Measurements from ENCODE around the gene CTDSP1.

The CTDSP1 gene, protein sequence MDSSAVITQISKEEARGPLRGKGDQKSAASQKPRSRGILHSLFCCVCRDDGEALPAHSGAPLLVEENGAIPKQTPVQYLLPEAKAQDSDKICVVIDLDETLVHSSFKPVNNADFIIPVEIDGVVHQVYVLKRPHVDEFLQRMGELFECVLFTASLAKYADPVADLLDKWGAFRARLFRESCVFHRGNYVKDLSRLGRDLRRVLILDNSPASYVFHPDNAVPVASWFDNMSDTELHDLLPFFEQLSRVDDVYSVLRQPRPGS

DNA sequence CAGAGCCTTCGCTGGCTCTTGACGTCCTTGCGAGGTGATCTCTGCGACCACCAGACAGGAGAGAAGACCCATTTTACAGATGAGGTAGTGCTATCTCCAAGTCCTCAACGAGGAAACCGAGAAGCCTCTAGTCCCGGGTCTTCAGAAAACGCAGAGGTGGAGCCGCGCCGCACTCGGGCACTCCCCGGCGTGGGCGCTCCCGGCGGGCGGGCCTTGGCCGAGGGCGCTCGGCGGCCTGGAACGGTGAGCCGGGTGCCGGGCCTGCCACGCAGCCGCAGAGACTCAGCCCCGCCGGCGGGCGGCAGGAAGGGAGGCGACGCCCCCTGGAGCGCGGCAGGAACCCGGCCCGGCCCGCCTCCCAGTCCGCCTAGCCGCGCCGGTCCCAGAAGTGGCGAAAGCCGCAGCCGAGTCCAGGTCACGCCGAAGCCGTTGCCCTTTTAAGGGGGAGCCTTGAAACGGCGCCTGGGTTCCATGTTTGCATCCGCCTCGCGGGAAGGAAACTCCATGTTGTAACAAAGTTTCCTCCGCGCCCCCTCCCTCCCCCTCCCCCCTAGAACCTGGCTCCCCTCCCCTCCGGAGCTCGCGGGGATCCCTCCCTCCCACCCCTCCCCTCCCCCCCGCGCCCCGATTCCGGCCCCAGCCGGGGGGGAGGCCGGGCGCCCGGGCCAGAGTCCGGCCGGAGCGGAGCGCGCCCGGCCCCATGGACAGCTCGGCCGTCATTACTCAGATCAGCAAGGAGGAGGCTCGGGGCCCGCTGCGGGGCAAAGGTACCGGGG lies at the start of gene CTDSP1:
TSS of gene CTDSP1 (plus strand) at position 478 of the 776 bp plus-strand sequence. CDS start at position 701, 223 bp downstream.
- peak; percentile 90 to 96 for DNase-seq (ENCODE audit: low spot score in 2 of 2)
- H3K9me3 ChIP-seq: no peaks in the 10 kb centered on the region
- H3K4me3 ChIP-seq: peak within 1 kb of the TSS; percentile 68
- peaks cover 34% of the 10 kb centered on the region for H3K36me3 ChIP-seq (replicated peaks)
- in situ Hi-C loops (cut with MboI; ENCODE audit: low sequenced_read_pairs): loop anchor here (10.0 kb wide), 1 partner anchor 245 kb away; no protein-coding TSS in a partner anchor
- no peaks in the 10 kb centered on the region for H3K27me3 ChIP-seq (ENCODE audit: low read depth)
- peaks cover 27% of the 10 kb centered on the region for H3K4me1 ChIP-seq

DNA sequence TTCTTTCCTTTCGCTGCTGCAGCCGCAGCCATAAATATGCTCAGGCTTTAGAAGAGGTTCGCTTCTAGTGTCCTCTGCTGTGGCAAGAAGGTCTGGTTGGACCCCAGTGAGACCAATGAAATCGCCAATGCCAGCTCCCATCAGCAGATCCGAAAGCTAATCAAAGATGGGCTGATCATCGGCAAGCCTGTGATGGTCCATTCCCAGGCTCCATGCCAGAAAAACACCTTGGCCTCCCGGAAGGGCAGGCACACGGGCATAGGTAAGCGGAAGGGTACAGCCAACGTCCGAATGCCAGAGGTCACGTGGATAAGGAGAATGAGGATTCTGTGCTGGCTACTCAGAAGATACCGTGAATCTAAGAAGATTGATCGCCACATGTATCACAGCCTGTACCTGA lies 45.6 kb upstream of the CTDSP1 start:
- Histone ChIP-seq H3K4me1 (no peaks in the 10 kb centered on the region), H3K9me3 (peaks cover 7% of the 10 kb centered on the region), H3K36me3 (replicated peaks) (no peaks in the 10 kb centered on the region), H3K27me3 (ENCODE audit: low read depth) (no peaks in the 10 kb centered on the region), H3K4me3 (no peak overlapping the region)
- no peak for DNase-seq (ENCODE audit: low spot score in 2 of 2)
- in situ Hi-C loops (cut with MboI; ENCODE audit: low sequenced_read_pairs): no loop called here

DNA sequence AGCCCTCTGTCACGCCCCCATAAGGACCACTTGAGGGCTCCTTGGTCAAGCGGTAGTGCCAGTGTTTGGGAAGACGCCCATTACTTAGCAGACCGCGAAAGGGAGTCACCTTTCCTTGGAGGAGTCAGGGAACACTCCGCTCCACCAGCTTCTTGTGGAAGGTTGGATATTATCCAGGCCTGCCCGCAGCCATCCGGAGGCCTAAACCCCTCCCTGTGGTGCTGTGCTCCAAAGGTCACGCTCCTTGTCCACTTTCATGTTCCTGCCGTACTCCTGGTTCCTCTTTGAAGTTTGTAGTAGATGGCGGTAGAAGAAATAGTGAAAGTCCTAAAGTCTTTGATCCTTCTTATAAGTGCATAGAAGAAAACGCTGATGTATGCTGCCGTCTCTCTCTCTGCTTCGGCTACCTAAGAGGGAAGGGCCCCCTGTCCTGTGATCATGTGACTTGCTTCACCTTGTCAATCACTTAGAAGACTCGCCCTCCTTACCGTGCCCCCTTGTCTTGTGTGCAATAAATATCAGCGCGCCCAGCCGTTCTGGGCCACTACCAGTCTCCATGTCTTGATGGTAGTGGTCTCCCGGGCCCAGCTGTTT lies 44.7 kb upstream of the CTDSP1 start:
- Histone ChIP-seq H3K27me3 (ENCODE audit: low read depth) (no peaks in the 10 kb centered on the region), H3K4me3 (no peak overlapping the region), H3K36me3 (replicated peaks) (no peaks in the 10 kb centered on the region), H3K9me3 (peaks cover 7% of the 10 kb centered on the region), H3K4me1 (no peaks in the 10 kb centered on the region)
- DNase-seq (ENCODE audit: low spot score in 2 of 2): no peak
- in situ Hi-C loops (cut with MboI; ENCODE audit: low sequenced_read_pairs): no loop called here

DNA sequence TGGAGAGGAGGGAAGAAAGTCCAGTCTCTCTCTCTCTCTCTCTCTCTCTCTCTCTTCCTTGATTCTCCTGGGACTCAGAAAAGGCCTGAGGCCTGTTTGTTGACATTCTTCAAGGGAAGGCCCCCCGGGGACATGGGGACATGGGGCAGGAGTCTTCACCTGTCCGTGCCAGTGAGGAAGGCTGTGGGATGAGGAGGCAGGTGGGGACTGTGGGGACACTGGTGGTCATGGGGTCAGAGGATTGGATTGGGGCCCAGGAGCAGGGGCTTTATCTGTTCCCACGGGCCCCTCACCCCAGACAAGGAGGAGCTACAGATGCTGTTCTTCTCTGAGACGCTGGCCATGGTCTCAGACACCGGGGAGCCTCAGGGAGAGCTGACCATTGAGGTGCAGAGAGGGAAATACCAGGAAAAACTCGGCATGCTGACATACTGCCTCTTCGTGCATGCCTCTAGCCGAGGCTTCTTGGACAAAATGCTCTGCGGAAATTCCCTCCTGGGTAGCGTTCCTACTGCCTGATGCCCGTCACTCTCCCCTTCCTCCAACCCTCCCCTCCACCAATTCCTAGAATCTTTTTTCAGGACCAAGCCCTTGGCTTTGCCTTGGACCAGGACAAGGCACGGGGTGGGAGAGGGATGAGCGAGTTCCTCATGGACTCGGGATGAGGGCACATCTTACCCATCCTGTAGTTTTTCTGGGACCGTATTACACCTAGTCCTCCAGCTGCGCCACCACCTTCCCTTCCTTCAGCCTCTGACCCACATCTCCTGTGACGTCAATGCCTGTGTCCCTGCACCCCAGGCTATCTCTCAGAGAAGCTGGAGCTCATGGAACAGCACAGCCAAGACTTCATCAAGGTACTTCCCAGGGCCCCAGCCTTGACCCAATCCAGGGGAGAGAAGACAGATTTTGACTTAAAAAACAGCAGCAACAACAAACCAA lies 42.2 kb upstream of the CTDSP1 start:
- Histone ChIP-seq H3K4me3 (no peak overlapping the region), H3K4me1 (peaks cover 6% of the 10 kb centered on the region)

DNA sequence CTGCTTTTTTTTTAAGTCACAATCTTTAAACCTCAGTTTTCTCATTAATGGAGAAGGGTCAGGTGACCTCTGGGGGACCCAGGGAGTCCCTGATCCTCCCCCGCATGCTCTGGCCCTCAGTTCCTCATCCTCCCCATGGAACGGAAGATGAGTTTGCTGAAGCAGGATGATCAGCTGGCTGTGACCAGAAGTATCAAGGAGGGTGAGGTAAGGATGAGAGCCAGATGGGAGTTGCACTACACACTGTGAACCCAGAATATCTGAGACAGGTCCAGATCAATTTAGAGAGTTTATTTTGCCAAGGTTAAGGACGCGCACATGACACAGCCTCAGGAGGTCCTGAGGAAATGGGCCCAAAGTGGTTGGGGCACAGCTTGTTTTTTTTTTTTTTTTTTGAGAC lies 39.2 kb upstream of the CTDSP1 start:
- in situ Hi-C loops (cut with MboI; ENCODE audit: low sequenced_read_pairs): no loop called here
- no peak for DNase-seq (ENCODE audit: low spot score in 2 of 2)
- Histone ChIP-seq H3K4me3 (no peak overlapping the region), H3K27me3 (ENCODE audit: low read depth) (no peaks in the 10 kb centered on the region), H3K4me1 (peaks cover 6% of the 10 kb centered on the region), H3K36me3 (replicated peaks) (no peaks in the 10 kb centered on the region), H3K9me3 (no peaks in the 10 kb centered on the region)

More for the DNA sequence above, 42.2 kb upstream of the CTDSP1 start:
- Histone ChIP-seq H3K27me3 (ENCODE audit: low read depth) (no peaks in the 10 kb centered on the region), H3K9me3 (no peaks in the 10 kb centered on the region), H3K36me3 (replicated peaks) (no peaks in the 10 kb centered on the region)
- no peak for DNase-seq (ENCODE audit: low spot score in 2 of 2)
- in situ Hi-C loops (cut with MboI; ENCODE audit: low sequenced_read_pairs): no loop called here

DNA sequence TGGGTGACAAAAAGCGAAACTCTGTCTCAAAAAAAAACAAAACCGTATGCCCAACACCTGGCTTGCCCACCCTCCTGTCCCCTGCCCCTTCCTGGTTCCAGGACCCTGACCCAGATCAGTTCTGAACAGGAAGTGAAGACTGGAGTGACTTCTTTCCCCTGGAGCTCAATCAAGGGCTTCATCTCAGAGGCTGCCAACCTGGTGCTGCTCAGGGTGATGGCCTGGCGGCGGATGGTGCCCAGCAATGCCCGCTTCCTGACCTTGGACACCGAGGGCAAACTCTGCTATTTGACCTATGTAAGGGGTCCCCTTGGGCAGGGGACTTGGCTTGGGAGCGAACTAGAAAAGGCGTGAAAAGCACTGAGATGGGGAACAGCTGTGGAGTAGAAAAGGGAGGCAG lies 37.1 kb upstream of the CTDSP1 start:
- DNase-seq (ENCODE audit: low spot score in 2 of 2): no peak
- in situ Hi-C loops (cut with MboI; ENCODE audit: low sequenced_read_pairs): no loop called here

DNA sequence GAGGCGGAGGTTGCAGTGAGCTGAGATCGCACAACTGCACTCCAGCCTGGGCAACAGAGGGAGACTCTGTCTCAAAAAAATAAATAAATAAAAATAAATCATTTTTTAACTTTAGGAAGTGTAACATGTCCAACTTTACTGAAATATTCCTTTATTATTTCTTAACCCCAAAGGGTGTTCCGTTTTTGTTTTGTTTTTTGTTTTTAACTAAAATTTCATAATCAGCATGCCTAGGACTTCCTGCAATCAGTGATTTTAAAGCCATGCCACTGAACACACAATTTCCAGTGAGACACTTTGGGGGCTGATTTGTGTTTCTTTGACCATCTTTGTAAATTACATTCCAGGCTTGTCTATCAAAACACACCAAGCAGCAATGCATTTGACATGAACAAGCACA lies 35.9 kb upstream of the CTDSP1 start:
- H3K4me1 ChIP-seq: peaks cover 21% of the 10 kb centered on the region
- in situ Hi-C loops (cut with MboI; ENCODE audit: low sequenced_read_pairs): no loop called here
- no peaks in the 10 kb centered on the region for H3K9me3 ChIP-seq
- H3K36me3 ChIP-seq (replicated peaks): no peaks in the 10 kb centered on the region
- H3K4me3 ChIP-seq: no peak overlapping the region
- no peak for DNase-seq (ENCODE audit: low spot score in 2 of 2)
- H3K27me3 ChIP-seq (ENCODE audit: low read depth): no peaks in the 10 kb centered on the region

More for the DNA sequence above, 37.1 kb upstream of the CTDSP1 start:
- peaks cover 16% of the 10 kb centered on the region for H3K4me1 ChIP-seq
- H3K27me3 ChIP-seq (ENCODE audit: low read depth): no peaks in the 10 kb centered on the region
- H3K36me3 ChIP-seq (replicated peaks): no peaks in the 10 kb centered on the region
- H3K4me3 ChIP-seq: no peak overlapping the region
- H3K9me3 ChIP-seq: no peaks in the 10 kb centered on the region

DNA sequence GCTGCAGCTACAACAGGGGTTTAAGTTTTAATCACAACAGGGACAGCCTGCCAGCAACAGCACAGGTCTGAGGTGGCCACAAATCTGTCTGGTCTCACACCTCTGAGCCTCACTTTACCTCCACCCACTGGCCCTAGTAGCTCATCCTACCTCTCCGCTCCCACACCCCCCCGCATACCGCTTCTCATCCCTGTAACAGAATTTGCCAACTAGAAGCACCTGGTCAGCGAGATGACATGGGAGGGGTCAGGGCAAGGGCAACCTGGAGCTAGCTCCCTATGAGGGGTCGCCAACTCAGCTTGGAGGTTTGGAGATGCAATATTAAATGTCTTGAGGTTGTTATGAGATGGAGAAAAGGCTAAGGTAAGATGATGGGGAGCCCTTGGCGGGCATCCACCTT lies 35.5 kb upstream of the CTDSP1 start:
- in situ Hi-C loops (cut with MboI; ENCODE audit: low sequenced_read_pairs): no loop called here
- Histone ChIP-seq H3K27me3 (ENCODE audit: low read depth) (no peaks in the 10 kb centered on the region), H3K9me3 (no peaks in the 10 kb centered on the region), H3K4me3 (no peak overlapping the region), H3K36me3 (replicated peaks) (no peaks in the 10 kb centered on the region), H3K4me1 (peaks cover 21% of the 10 kb centered on the region)
- no peak for DNase-seq (ENCODE audit: low spot score in 2 of 2)

DNA sequence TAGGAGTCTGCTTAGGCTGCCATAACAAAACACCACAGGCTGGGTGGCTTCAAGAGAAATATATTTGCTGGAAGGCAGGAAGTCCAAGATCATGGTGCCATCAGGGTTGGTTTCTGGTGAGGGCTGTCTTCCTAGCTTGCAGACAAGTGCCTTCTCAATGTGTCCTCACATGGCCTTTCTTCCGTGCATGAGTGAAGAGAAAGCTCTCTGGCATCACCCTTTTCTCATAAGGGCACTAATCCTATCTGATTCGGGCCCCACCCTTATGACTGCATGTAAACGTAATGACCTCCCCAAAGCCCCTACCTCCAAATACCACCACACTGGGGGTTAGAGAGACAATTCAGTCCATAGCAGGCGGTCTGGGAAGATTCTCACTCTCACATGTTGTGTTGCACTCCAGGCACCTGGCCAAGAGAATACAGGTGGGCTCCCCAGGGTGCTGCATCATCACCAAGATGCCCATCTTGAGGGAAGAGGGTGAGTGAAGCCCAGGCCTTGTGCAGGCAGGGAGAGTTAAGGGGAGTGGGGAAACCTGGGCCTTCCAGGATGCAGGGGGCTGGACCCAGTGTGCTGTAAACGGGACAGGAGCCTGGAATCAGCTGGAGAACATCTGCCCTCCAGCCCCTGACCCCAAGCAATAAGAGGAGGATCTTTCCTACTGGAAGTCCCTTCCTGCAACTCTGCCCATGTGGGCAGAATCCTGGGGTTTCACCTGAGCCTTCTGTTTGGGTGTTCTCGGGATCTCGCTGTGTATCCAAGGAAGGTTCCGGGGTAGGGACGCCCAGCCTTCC lies 32.9 kb upstream of the CTDSP1 start:
- Histone ChIP-seq H3K27me3 (ENCODE audit: low read depth) (no peaks in the 10 kb centered on the region), H3K4me1 (peaks cover 15% of the 10 kb centered on the region), H3K36me3 (replicated peaks) (no peaks in the 10 kb centered on the region), H3K9me3 (no peaks in the 10 kb centered on the region), H3K4me3 (peak overlapping the region; percentile 58)
- DNase-seq (ENCODE audit: low spot score in 2 of 2): no peak
- in situ Hi-C loops (cut with MboI; ENCODE audit: low sequenced_read_pairs): no loop called here

DNA sequence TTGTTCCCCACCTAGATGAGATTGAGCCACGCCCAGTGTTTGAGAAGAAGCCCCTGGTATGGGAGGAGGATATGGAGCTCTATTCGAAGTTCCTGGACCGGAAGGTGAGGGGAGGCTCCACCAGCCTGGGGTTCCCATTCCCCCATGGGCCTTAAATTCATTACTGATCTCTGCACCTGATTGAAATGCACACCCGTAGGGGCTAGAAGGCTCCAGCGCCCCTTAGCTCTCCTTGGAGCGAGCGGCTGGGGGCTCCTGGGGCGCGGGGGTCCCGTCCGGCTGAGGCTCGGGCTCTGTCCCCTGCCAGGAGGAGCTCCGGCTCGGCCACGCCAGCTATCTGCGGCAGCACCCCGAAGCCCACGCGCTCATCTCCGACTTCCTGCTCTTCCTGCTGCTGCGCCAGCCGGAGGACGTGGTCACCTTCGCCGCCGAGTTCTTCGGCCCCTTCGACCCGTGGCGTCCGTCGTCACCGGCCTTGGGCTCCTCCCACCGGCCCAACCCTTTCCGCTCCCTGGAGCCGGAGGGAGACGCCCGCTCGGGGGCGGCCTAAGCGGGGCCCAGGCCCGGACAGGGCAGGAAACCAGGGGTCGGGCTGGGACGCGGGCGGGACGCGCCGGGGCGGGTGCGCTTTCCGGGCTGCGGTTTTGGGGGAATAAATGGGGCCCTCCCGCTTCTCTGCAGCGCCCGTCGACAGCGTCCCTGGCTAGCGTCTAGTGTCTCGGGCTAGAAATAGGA lies 32.1 kb upstream of the CTDSP1 start:
- H3K36me3 ChIP-seq (replicated peaks): no peaks in the 10 kb centered on the region
- no peaks in the 10 kb centered on the region for H3K27me3 ChIP-seq (ENCODE audit: low read depth)
- in situ Hi-C loops (cut with MboI; ENCODE audit: low sequenced_read_pairs): no loop called here
- peak overlapping the region; percentile 58 for H3K4me3 ChIP-seq
- DNase-seq (ENCODE audit: low spot score in 2 of 2): peak; percentile 75 to 90
- H3K4me1 ChIP-seq: peaks cover 15% of the 10 kb centered on the region
- no peaks in the 10 kb centered on the region for H3K9me3 ChIP-seq

DNA sequence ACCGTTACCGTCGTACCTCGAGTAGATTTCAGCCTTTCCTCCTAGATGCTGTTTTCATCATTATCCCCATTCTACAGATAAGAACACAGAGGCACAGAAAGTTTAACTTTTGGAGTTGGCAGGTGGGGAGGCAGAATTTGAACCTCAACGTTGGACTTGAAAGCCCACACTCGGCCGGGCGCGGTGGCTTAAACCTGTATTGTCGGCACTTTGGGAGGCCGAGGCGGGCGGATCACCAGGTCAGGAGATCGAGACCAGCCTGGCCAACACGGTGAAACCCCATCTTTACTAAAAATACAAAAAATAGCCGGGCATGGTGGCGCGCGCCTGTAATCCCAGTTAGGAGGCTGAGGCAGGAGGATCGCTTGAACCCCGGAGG lies 31.5 kb upstream of the CTDSP1 start:
- H3K4me3 ChIP-seq: peak overlapping the region; percentile 58
- H3K36me3 ChIP-seq (replicated peaks): no peaks in the 10 kb centered on the region
- DNase-seq (ENCODE audit: low spot score in 2 of 2): no peak
- no peaks in the 10 kb centered on the region for H3K9me3 ChIP-seq
- no peaks in the 10 kb centered on the region for H3K27me3 ChIP-seq (ENCODE audit: low read depth)
- H3K4me1 ChIP-seq: peaks cover 15% of the 10 kb centered on the region
- in situ Hi-C loops (cut with MboI; ENCODE audit: low sequenced_read_pairs): no loop called here

DNA sequence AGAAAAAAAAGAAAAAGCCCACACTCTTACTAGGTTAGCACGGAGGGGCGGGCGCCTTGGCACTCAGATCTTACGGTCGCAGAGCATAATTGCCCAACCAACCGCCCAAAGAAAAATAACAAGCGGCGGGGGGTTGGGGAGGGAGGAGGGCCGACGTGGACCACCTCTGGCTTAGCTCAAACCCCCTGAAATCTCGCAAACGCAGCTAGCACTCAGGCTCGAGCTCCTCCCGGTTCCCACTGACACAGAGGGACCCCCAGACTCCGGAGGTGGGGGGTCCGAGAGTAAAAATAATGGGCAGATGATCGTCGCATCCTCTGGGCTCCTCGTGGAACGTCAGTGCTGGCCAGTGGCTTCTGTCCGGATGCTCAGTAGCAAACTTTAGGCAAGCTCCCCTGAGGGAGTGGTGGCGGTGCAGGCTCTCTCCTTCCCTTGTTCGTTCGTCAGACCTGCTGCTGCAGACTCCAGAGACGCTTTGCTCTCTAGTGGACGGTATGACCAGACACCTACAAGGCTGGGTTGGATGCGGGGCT lies 31.0 kb upstream of the CTDSP1 start:
- Histone ChIP-seq H3K9me3 (no peaks in the 10 kb centered on the region), H3K36me3 (replicated peaks) (no peaks in the 10 kb centered on the region), H3K4me1 (peaks cover 15% of the 10 kb centered on the region), H3K4me3 (no peak overlapping the region), H3K27me3 (ENCODE audit: low read depth) (no peaks in the 10 kb centered on the region)
- DNase-seq (ENCODE audit: low spot score in 2 of 2): no peak
- in situ Hi-C loops (cut with MboI; ENCODE audit: low sequenced_read_pairs): no loop called here
